Neural crest cell (in vitro differentiated cells): Measurements from ENCODE around the gene EML3. TPM values are rescaled to one million over a fixed set of nuclear protein-coding genes. Genes with fewer than 3 reads are reported as not detected.

Experiments
- DNase-seq: peaks from one replicate; pipeline ENCODE4 v3.0.0; 2021; ENCODE audit warnings: low read depth, mixed read lengths, low spot score
- H3K27ac Mint-ChIP-seq: one replicate; pipeline ENCODE4 v1.8.0; 2021; ENCODE audit warnings: mild to moderate bottlenecking, mixed read lengths; ENCODE audit not compliant: unreplicated experiment
- H3K27me3 Mint-ChIP-seq: 2 replicates; pipeline ENCODE4 v1.8.0; 2021; ENCODE audit warnings: low read depth, mild to moderate bottlenecking, mixed read lengths
- H3K36me3 Mint-ChIP-seq: 2 replicates; pipeline ENCODE4 v1.8.0; 2021; ENCODE audit warnings: low read depth, mild to moderate bottlenecking, mixed read lengths
- H3K4me1 Mint-ChIP-seq: 2 replicates; pipeline ENCODE4 v1.8.0; 2021; ENCODE audit warnings: mixed read lengths
- H3K4me3 Mint-ChIP-seq: one replicate; pipeline ENCODE4 v1.8.0; 2021; ENCODE audit warnings: mild to moderate bottlenecking, mixed read lengths
- H3K9me3 Mint-ChIP-seq: 2 replicates; pipeline ENCODE4 v1.8.0; 2021; ENCODE audit warnings: mixed read lengths
- CTCF ChIP-seq: fragments of 200-600 bp; sonication (generic); conservative IDR thresholded peaks from 2 replicates; pipeline ENCODE4 v1.5.0; 2021; ENCODE audit warnings: antibody characterized with exemption, mild to moderate bottlenecking
- total RNA-seq: library from RNA; stranded (reverse); gene quantifications from 2 replicates; pipeline ENCODE4 v1.2.1, GENCODE V29; 2021

EML3 gene
- total RNA-seq, 1 donor from 2014 or later: 40.0 TPM

GRCh38 chr11:62614275-62614674, 1.7 kb upstream of the EML3 start:
- H3K36me3 Mint-ChIP-seq: peaks cover 3% of the 10 kb centered on the region
- H3K4me3 Mint-ChIP-seq: peak overlapping the region; percentile 84
- H3K27me3 Mint-ChIP-seq: no peaks in the 10 kb centered on the region
- TF ChIP-seq CTCF: no peak
- no peak for DNase-seq
- H3K9me3 Mint-ChIP-seq: no peaks in the 10 kb centered on the region
- H3K27ac Mint-ChIP-seq: no peak overlapping the region
- peaks cover 24% of the 10 kb centered on the region for H3K4me1 Mint-ChIP-seq

- Mint-ChIP-seq H3K4me1 (peaks cover 22% of the 10 kb centered on the region), H3K4me3 (peak overlapping the region; percentile 84), H3K9me3 (no peaks in the 10 kb centered on the region), H3K27me3 (no peaks in the 10 kb centered on the region), H3K27ac (no peak overlapping the region), H3K36me3 (no peaks in the 10 kb centered on the region)
- TF ChIP-seq CTCF: no peak
- no peak for DNase-seq
Observed at GRCh38 chr11:62613291-62613778, 760 bp upstream of the EML3 start.

- peaks cover 29% of the 10 kb centered on the region for H3K4me1 Mint-ChIP-seq
- no peaks in the 10 kb centered on the region for H3K27me3 Mint-ChIP-seq
- H3K4me3 Mint-ChIP-seq: peak overlapping the region; percentile 93
- H3K9me3 Mint-ChIP-seq: no peaks in the 10 kb centered on the region
- TF ChIP-seq CTCF: no peak
- H3K27ac Mint-ChIP-seq: peak overlapping the region; percentile 89
- no peaks in the 10 kb centered on the region for H3K36me3 Mint-ChIP-seq
- no peak for DNase-seq
Observed at GRCh38 chr11:62611705-62612365, 740 bp downstream of the EML3 start.

GRCh38 chr11:62610814-62611704, 1.5 kb downstream of the EML3 start:
- Mint-ChIP-seq H3K27me3 (no peaks in the 10 kb centered on the region), H3K9me3 (no peaks in the 10 kb centered on the region), H3K4me1 (peaks cover 29% of the 10 kb centered on the region), H3K36me3 (no peaks in the 10 kb centered on the region), H3K27ac (no peak overlapping the region), H3K4me3 (peak overlapping the region; percentile 93)
- DNase-seq: no peak
- TF ChIP-seq CTCF: no peak

GRCh38 chr11:62610403-62610802, 2.2 kb downstream of the EML3 start:
- peak overlapping the region; percentile 86 for H3K4me3 Mint-ChIP-seq
- H3K4me1 Mint-ChIP-seq: peaks cover 29% of the 10 kb centered on the region
- no peaks in the 10 kb centered on the region for H3K27me3 Mint-ChIP-seq
- no peak for DNase-seq
- H3K27ac Mint-ChIP-seq: no peak overlapping the region
- no peak for TF ChIP-seq CTCF
- no peaks in the 10 kb centered on the region for H3K36me3 Mint-ChIP-seq
- H3K9me3 Mint-ChIP-seq: no peaks in the 10 kb centered on the region
